ENCODE results near the gene RARRES2. TPM values are rescaled to one million over a fixed set of nuclear protein-coding genes. Genes with fewer than 3 reads are reported as not detected.

The RARRES2 gene
- total RNA-seq, 1 donor from 2014 or later: 4.9 TPM

DNA sequence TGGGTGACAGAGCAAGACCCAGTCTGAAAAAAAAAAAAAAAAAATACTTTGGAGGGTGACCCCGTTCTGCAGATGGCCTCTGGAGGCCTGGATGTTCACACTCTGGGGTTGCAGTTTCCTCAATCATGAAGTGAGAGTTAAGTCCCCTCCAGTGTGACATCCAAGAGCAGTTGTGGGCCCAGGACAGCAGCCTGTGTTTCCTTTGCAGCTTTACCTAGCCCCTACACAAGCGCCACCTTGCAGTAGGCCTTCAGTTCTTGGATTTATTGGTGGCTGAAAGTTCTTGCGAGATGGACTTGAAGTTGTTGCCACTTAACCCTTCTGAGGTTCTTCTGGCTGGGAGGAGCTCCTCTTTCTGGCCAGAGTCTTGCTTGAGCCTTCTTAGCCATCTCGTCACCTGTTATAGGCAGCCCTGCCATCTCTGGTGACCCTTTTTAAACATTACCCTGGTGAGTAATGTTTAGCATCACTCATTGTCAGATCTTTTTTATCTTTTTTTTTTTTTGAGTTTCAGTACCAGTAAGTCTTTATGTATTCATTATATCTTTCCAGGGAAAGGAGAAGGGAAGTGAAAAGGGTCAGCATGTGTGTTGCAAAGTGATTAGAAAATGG, 14.7 kb downstream of the RARRES2 start:
- no peak for DNase-seq (ENCODE audit: low spot score)
- TF ChIP-seq, protein P1, sequence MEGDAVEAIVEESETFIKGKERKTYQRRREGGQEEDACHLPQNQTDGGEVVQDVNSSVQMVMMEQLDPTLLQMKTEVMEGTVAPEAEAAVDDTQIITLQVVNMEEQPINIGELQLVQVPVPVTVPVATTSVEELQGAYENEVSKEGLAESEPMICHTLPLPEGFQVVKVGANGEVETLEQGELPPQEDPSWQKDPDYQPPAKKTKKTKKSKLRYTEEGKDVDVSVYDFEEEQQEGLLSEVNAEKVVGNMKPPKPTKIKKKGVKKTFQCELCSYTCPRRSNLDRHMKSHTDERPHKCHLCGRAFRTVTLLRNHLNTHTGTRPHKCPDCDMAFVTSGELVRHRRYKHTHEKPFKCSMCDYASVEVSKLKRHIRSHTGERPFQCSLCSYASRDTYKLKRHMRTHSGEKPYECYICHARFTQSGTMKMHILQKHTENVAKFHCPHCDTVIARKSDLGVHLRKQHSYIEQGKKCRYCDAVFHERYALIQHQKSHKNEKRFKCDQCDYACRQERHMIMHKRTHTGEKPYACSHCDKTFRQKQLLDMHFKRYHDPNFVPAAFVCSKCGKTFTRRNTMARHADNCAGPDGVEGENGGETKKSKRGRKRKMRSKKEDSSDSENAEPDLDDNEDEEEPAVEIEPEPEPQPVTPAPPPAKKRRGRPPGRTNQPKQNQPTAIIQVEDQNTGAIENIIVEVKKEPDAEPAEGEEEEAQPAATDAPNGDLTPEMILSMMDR (IDR thresholded peaks at IDR 0.05; ENCODE audit: unreplicated experiment): no peak
- Mint-ChIP-seq H3K4me1 (ENCODE audit: unreplicated experiment) (peaks cover 20% of the 10 kb centered on the region), H3K9me3 (ENCODE audit: unreplicated experiment) (no peaks in the 10 kb centered on the region), H3K27ac (ENCODE audit: unreplicated experiment) (no peak overlapping the region), H3K4me3 (ENCODE audit: unreplicated experiment) (no peak overlapping the region), H3K27me3 (ENCODE audit: unreplicated experiment) (peaks cover 15% of the 10 kb centered on the region), H3K36me3 (ENCODE audit: low read depth, unreplicated experiment) (peaks cover 21% of the 10 kb centered on the region)

DNA sequence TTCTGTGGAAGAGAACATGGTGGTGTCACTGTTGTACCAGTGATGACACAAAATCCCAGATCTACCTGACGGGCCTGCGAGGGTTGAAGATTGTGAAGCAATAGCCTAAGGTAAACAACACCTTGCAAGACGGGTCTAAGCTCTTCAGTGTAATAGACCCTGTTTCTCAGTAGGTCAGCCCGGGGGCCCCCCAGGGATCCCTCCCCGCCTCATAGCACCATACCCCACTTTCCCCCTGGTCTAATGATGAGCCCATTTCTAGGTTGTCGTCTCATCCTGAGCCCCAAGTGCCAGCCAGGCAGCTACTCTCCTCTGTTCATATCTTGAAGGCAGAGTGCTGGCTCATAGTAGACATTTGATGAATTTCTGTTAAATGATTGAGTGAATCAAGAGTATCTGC, 15.5 kb downstream of the RARRES2 start:
- H3K4me1 Mint-ChIP-seq (ENCODE audit: unreplicated experiment): peaks cover 24% of the 10 kb centered on the region
- no peak for DNase-seq (ENCODE audit: low spot score)
- peaks cover 15% of the 10 kb centered on the region for H3K27me3 Mint-ChIP-seq (ENCODE audit: unreplicated experiment)
- H3K9me3 Mint-ChIP-seq (ENCODE audit: unreplicated experiment): no peaks in the 10 kb centered on the region
- TF ChIP-seq, protein P1 (IDR thresholded peaks at IDR 0.05; ENCODE audit: unreplicated experiment): no peak
- peaks cover 15% of the 10 kb centered on the region for H3K36me3 Mint-ChIP-seq (ENCODE audit: low read depth, unreplicated experiment)
- no peak overlapping the region for H3K4me3 Mint-ChIP-seq (ENCODE audit: unreplicated experiment)
- no peak overlapping the region for H3K27ac Mint-ChIP-seq (ENCODE audit: unreplicated experiment)

DNA sequence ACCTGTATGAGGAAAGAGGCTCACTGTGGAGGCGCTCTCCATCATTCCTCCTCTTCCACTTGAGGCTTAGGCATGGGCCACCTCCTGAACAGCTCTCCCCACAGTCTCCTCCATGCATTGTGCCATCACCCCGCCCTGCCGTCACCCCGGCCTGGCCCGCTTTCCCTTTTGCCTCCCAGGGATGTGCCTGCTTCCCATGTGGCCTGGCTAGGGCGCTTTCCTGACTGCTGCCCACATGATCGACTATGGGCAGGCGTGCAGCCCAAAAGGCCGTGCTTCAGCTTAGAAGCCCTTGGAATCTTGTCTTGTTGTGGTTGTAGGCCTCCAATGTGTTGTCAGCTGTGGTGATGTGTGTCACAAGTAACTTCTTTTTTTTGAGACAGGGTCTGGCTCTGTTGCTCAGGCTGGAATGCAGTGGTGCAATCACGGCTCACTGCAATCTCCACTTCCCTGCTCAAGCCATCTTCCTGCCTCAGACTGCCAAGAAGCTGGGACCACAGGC, 16.3 kb downstream of the RARRES2 start:
- no peak for DNase-seq (ENCODE audit: low spot score)
- TF ChIP-seq, protein P1 (IDR thresholded peaks at IDR 0.05; ENCODE audit: unreplicated experiment): no peak
- no peak overlapping the region for H3K4me3 Mint-ChIP-seq (ENCODE audit: unreplicated experiment)
- H3K36me3 Mint-ChIP-seq (ENCODE audit: low read depth, unreplicated experiment): peaks cover 15% of the 10 kb centered on the region
- peak overlapping the region; percentile 73 for H3K27ac Mint-ChIP-seq (ENCODE audit: unreplicated experiment)
- peaks cover 25% of the 10 kb centered on the region for H3K4me1 Mint-ChIP-seq (ENCODE audit: unreplicated experiment)
- peaks cover 15% of the 10 kb centered on the region for H3K27me3 Mint-ChIP-seq (ENCODE audit: unreplicated experiment)
- no peaks in the 10 kb centered on the region for H3K9me3 Mint-ChIP-seq (ENCODE audit: unreplicated experiment)

DNA sequence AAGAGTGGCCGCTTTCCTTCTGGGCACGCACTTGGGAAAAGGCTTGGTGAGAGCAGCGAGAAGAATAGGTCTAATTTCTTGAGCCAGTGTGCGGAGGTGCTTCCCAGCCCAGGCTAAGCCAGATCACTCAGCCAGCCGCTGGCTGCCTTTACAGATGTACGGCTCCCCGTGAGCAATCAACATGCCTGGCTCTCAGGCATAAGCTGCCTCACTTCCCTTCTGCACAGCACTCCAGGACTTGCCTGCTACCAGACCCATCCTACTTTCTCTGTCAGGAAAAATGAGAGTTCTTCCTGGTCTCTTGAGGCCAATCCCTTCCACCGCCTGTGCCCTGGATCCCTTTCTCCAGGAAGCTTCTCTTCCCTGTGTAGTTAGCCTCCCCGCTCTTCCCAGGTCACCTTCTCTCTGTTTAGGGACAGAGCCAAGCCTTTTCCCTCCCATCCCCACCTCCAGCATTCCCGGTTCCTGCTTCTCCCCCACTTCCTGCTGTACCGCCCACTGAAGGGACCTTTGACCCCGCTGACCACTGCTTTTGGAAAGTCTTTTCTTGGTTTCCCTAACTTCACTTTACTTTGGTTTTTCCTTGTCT, 17.0 kb downstream of the RARRES2 start:
- Mint-ChIP-seq H3K9me3 (ENCODE audit: unreplicated experiment) (no peaks in the 10 kb centered on the region), H3K4me1 (ENCODE audit: unreplicated experiment) (peaks cover 32% of the 10 kb centered on the region), H3K4me3 (ENCODE audit: unreplicated experiment) (peak overlapping the region; percentile 89), H3K36me3 (ENCODE audit: low read depth, unreplicated experiment) (peaks cover 15% of the 10 kb centered on the region), H3K27me3 (ENCODE audit: unreplicated experiment) (peaks cover 15% of the 10 kb centered on the region), H3K27ac (ENCODE audit: unreplicated experiment) (peak overlapping the region; percentile 73)
- TF ChIP-seq, protein P1 (IDR thresholded peaks at IDR 0.05; ENCODE audit: unreplicated experiment): no peak
- no peak for DNase-seq (ENCODE audit: low spot score)
